ENCODE data around the gene AKAP6. TPM values are rescaled to one million over a fixed set of nuclear protein-coding genes. Genes with fewer than 3 reads are reported as not detected.

AKAP6 gene
- total and polyA plus RNA-seq, 5 donors, result 15.8 to 138 (median 115) TPM

DNA sequence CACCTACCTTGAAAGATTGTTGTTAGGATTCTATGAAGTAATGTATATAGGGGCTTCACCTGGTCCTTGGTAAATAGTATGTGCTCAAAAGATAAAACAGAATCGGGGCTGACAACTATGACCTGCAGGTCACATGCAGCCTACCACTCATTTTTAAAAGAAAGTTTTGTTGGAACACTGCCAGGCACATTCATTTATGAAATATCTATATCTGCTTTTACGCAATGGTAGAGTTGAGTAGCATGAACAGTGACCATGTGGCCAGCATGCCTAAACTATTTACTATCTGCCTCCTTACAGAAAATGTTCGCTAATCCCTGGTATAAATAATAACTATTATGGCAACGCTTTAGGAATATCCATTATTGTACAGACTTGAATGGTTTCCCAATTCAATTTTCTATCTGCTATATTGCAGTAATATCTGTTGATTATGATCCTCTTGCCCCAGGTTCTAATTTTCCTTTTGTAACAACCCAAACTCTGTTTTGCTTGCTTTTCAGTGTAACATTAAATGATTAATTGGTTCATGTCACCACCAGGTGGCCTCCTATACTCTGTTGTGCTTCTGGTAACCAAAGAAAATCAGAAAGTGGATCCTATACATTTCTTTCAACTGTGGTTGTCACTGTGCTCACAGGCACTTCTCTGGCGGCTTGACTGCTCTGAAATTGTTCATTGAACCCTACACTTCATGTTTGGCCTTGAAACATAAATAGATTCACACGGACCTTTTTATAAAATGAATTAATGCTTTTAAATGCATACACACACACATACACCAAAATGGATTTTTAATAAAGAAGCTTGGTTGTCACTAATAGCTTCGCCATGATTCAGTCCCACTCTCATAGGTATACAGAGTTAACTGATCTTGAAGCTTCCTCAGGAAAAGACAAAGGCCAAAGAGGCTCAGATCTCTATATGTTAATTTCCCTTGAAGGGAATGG lies 381.9 kb downstream of the AKAP6 start:
- Histone ChIP-seq H3K4me3 (ENCODE audit: low read length) (peak overlapping the region; percentile 40), H3K9me3 (ENCODE audit: control insufficient read depth, low read length) (no peaks in the 10 kb centered on the region), H3K27ac (ENCODE audit: low read length) (no peak overlapping the region), H3K4me1 (ENCODE audit: control insufficient read depth, insufficient read depth, low read length) (peaks cover 2% of the 10 kb centered on the region), H3K27me3 (ENCODE audit: control insufficient read depth, insufficient read depth) (no peaks in the 10 kb centered on the region)
- intact Hi-C loops (cut with DNase I), result loop anchor here in 2 of 4 donors (5.0 to 10.0 kb wide), 2 partner anchors 116 to 136 kb away; no protein-coding TSS in a partner anchor
- peak in 1 of 2 donors; percentile 53 for ATAC-seq
- DNase-seq, result no peak
- WGBS, result 41% methylated on average over 7 of the region's 7 CpGs

DNA sequence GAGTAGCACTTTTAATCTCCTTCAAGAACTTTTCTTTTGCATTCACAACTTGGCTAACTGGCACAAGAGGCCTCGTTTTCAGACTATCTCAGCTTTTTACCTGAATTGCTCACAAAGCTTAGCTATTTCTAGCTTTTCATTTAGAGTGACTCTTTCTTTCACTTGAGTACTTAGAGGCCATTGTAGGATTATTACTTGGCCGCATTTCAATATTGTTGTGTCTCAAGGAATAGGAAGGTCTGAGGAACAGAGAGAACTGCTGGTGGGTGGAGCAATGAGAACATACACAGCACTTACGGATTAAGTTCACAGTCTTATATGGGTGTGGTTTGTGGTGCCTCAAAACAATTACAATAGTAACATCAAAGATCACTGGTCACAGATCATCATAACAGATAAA lies 384.8 kb downstream of the AKAP6 start:
- peaks cover 2% of the 10 kb centered on the region for H3K4me1 ChIP-seq (ENCODE audit: control insufficient read depth, insufficient read depth, low read length)
- 73% methylated on average over 3 of the region's 3 CpGs for WGBS
- H3K9me3 ChIP-seq (ENCODE audit: control insufficient read depth, low read length), result no peaks in the 10 kb centered on the region
- intact Hi-C loops (cut with DNase I), result loop anchor here in 2 of 4 donors (5.0 to 10.0 kb wide), 2 partner anchors 113 to 139 kb away; no protein-coding TSS in a partner anchor
- no peaks in the 10 kb centered on the region for H3K27me3 ChIP-seq (ENCODE audit: control insufficient read depth, insufficient read depth)
- DNase-seq (no peak), ATAC-seq (no peak)
- H3K27ac ChIP-seq (ENCODE audit: low read length), result no peak overlapping the region
- no peak overlapping the region for H3K4me3 ChIP-seq (ENCODE audit: low read length)

DNA sequence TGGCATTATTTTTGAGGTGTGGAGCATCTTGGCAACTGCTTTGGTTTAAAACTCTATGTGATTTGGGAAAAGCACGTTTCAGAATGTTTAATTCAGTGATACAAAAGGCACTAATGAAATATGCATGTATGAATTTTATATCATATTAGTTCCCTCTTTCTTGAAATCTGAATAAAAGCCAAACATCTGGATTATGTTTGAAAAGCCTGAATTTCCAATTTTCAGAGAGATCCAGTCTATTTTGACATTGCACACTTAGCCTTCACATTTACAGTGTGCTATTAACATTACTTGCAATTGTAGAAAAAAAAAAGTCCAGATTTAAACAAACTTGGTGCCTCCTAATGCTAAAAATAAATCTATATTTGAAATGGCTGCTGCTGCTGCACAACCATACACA lies 390.5 kb downstream of the AKAP6 start:
- H3K27ac ChIP-seq (ENCODE audit: low read length), result no peak overlapping the region
- no peak overlapping the region for H3K4me3 ChIP-seq (ENCODE audit: low read length)
- WGBS, result 62% methylated on average over 1 of the region's 1 CpG
- ATAC-seq (no peak), DNase-seq (no peak)
- H3K9me3 ChIP-seq (ENCODE audit: control insufficient read depth, low read length), result no peaks in the 10 kb centered on the region
- H3K4me1 ChIP-seq (ENCODE audit: control insufficient read depth, insufficient read depth, low read length), result no peaks in the 10 kb centered on the region
- intact Hi-C loops (cut with DNase I), result loop anchor here in 1 of 4 donors (10.0 kb wide), 1 partner anchor 145 kb away; no protein-coding TSS in a partner anchor
- H3K27me3 ChIP-seq (ENCODE audit: control insufficient read depth, insufficient read depth), result no peaks in the 10 kb centered on the region

DNA sequence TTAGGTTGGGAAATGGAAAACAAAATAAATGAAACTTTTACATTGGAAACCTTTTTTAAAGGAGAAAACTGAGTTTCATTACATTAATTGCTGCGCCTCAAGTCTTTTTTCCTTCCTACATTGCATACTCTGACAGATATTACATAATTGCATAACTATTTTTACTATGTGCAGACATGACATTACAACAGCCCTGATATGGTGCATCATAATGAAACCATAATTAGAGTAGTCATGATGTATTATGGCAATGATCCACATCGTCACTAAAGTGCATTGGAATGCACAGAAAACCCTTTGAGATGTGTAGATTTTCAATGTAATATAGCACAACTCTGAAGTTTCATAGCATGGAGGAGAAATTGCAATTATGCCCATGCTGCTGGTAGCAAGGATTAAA lies 391.8 kb downstream of the AKAP6 start:
- intact Hi-C loops (cut with DNase I), result loop anchor here in 1 of 4 donors (10.0 kb wide), 1 partner anchor 104 kb away; no protein-coding TSS in a partner anchor
- no peak overlapping the region for H3K27ac ChIP-seq (ENCODE audit: low read length)
- WGBS, result 65% methylated on average over 2 of the region's 2 CpGs
- H3K27me3 ChIP-seq (ENCODE audit: control insufficient read depth, insufficient read depth), result no peaks in the 10 kb centered on the region
- H3K9me3 ChIP-seq (ENCODE audit: control insufficient read depth, low read length), result no peaks in the 10 kb centered on the region
- DNase-seq, result no peak
- H3K4me3 ChIP-seq (ENCODE audit: low read length), result no peak overlapping the region
- H3K4me1 ChIP-seq (ENCODE audit: control insufficient read depth, insufficient read depth, low read length), result no peaks in the 10 kb centered on the region
- ATAC-seq, result no peak

DNA sequence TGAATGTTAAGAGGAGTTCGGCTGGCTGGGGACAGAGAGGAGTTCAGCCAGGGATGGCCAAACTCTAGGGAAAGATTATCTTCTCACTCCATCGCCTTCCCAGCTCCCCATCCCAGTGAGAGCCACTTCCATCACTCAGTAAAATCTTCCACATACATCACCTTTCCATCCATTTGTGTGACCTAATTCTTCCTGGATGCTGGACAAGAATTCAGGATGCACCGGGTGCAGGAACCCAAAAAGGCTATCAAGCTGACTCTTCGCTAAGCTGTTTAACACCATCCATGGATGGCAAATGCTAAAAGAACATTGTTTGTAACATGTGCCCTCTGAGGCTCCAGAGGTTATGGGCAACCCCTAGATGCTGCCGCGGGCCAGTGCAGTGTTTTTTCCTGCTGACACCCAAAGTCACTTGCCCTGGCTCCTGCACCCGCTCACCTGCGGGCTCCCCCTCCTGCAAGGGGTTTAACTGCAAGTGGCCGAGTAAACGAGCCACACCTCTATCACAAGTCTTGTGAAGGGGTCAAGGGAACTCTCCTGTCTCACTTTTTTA lies 393.6 kb downstream of the AKAP6 start:
- DNase-seq (no peak), ATAC-seq (peak; percentile 41 to 48)
- intact Hi-C loops (cut with DNase I), result loop anchor here in 1 of 4 donors (10.0 kb wide), 1 partner anchor 102 kb away; no protein-coding TSS in a partner anchor
- 75% methylated on average over 10 of the region's 10 CpGs for WGBS
- H3K4me1 ChIP-seq (ENCODE audit: control insufficient read depth, insufficient read depth, low read length), result no peaks in the 10 kb centered on the region
- no peak overlapping the region for H3K4me3 ChIP-seq (ENCODE audit: low read length)
- no peaks in the 10 kb centered on the region for H3K9me3 ChIP-seq (ENCODE audit: control insufficient read depth, low read length)
- no peak overlapping the region for H3K27ac ChIP-seq (ENCODE audit: low read length)
- H3K27me3 ChIP-seq (ENCODE audit: control insufficient read depth, insufficient read depth), result no peaks in the 10 kb centered on the region

DNA sequence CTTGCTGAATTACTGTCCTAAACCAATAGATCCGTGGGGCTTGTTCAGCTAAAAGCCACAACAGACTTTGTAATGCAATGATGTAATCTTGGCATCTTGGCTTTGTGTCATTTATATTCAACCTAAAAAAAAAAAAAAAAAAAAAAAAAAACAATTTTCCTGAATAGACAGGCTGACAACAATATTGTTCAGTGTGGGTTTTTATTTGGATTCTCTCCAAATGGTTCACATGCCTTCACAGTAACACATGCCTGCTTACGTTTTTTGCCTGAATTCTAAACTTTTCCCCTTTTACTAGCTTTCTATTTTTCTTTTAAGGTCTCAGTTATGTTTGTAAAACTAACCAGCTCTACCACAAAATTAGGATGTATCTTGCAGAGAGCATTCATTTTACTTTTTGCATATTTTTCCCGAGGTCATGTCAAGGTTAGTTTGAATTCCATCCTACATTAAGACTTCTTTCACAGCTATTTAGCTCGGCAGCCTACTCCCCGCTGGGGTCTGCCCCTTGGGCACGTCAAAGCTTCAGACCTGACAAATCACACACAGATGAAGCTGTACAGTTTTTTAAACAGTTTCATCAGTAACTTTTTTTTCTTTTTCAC lies 395.9 kb downstream of the AKAP6 start:
- Histone ChIP-seq H3K4me1 (ENCODE audit: control insufficient read depth, insufficient read depth, low read length) (no peaks in the 10 kb centered on the region), H3K4me3 (ENCODE audit: low read length) (peak overlapping the region; percentile 25), H3K27me3 (ENCODE audit: control insufficient read depth, insufficient read depth) (no peaks in the 10 kb centered on the region), H3K9me3 (ENCODE audit: control insufficient read depth, low read length) (no peaks in the 10 kb centered on the region), H3K27ac (ENCODE audit: low read length) (no peak overlapping the region)
- intact Hi-C loops (cut with DNase I), result loop anchor here in 1 of 4 donors (10.0 kb wide), 1 partner anchor 100 kb away; no protein-coding TSS in a partner anchor
- WGBS, result 15% methylated on average over 6 of the region's 6 CpGs
- DNase-seq, result peak in 2 of 3 donors; percentile 12 to 50
- ATAC-seq, result no peak

DNA sequence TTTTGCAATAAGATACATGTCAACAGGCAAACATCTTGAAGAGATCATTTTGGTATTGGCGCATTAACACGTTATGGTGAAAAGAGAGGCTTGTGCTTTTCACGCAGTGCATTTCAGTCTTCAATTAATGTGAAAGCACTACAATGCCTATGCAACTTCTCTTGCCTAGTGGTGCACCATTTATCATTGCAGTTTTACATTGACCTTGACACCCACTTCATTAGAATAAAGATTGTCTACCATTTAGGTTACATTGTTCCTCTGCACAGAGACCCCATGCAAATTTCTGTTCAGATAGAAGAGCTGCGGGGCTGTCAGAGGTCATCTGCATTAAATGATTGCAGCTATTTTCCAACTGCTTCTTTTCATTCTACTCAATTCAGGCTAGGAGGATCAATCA lies 397.4 kb downstream of the AKAP6 start:
- Histone ChIP-seq H3K9me3 (ENCODE audit: control insufficient read depth, low read length) (no peaks in the 10 kb centered on the region), H3K27ac (ENCODE audit: low read length) (no peak overlapping the region), H3K4me3 (ENCODE audit: low read length) (no peak overlapping the region), H3K27me3 (ENCODE audit: control insufficient read depth, insufficient read depth) (no peaks in the 10 kb centered on the region), H3K4me1 (ENCODE audit: control insufficient read depth, insufficient read depth, low read length) (no peaks in the 10 kb centered on the region)
- 87% methylated on average over 4 of the region's 4 CpGs for WGBS
- DNase-seq, result no peak
- ATAC-seq, result no peak
- intact Hi-C loops (cut with DNase I), result loop anchor here in 1 of 4 donors (10.0 kb wide), 1 partner anchor 98 kb away; no protein-coding TSS in a partner anchor

DNA sequence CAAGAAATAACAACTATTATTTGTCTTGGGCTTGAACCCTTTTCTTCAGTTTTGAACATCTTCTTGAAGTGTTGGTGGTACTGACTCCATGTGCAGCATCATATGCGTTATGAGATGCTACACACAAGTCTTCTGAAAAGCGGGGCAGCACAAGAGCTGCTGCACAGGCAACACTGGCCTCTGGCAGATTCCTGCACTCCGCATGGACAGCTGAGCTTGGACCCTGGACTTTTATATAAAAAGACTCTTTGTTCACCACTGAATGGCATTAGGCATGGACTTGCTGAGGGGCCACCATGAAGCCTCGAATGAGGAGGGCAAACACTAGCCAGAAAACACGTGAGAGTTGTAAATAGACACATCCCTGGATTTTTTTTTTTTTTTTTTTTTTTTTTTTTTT lies 398.7 kb downstream of the AKAP6 start:
- no peaks in the 10 kb centered on the region for H3K27me3 ChIP-seq (ENCODE audit: control insufficient read depth, insufficient read depth)
- DNase-seq, result no peak
- no peak overlapping the region for H3K27ac ChIP-seq (ENCODE audit: low read length)
- ATAC-seq, result no peak
- intact Hi-C loops (cut with DNase I), result loop anchor here in 1 of 4 donors (10.0 kb wide), 1 partner anchor 97 kb away; no protein-coding TSS in a partner anchor
- 87% methylated on average over 5 of the region's 5 CpGs for WGBS
- no peaks in the 10 kb centered on the region for H3K9me3 ChIP-seq (ENCODE audit: control insufficient read depth, low read length)
- no peaks in the 10 kb centered on the region for H3K4me1 ChIP-seq (ENCODE audit: control insufficient read depth, insufficient read depth, low read length)
- H3K4me3 ChIP-seq (ENCODE audit: low read length), result no peak overlapping the region

DNA sequence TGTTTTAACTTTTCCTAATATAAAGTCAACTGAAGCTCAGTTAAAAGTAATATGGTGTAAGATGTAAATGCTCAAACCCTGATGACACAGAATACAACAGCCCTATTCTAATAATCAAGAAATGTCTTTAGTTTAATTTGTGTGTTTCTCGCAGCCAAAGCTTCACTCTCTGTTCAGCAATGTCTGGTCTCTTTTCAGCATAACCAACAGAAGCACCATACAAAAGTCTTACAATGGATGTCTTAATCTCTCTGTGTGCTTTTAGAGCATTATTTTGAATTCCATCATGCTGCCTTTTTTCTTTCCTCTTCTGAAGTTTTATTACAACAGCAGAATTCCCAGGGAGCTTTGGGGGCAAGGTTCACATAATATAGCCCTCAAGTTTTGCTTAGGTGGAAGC lies 399.4 kb downstream of the AKAP6 start:
- 88% methylated on average over 1 of the region's 1 CpG for whole genome bisulfite sequencing
- Histone ChIP-seq H3K9me3 (ENCODE audit: control insufficient read depth, low read length) (no peaks in the 10 kb centered on the region), H3K27me3 (ENCODE audit: control insufficient read depth, insufficient read depth) (no peaks in the 10 kb centered on the region), H3K27ac (ENCODE audit: low read length) (no peak overlapping the region), H3K4me1 (ENCODE audit: control insufficient read depth, insufficient read depth, low read length) (no peaks in the 10 kb centered on the region), H3K4me3 (ENCODE audit: low read length) (no peak overlapping the region)
- intact Hi-C loops (cut with DNase I), result loop anchor here in 1 of 4 donors (10.0 kb wide), 1 partner anchor 96 kb away; no protein-coding TSS in a partner anchor
- DNase-seq (no peak), ATAC-seq (no peak)

DNA sequence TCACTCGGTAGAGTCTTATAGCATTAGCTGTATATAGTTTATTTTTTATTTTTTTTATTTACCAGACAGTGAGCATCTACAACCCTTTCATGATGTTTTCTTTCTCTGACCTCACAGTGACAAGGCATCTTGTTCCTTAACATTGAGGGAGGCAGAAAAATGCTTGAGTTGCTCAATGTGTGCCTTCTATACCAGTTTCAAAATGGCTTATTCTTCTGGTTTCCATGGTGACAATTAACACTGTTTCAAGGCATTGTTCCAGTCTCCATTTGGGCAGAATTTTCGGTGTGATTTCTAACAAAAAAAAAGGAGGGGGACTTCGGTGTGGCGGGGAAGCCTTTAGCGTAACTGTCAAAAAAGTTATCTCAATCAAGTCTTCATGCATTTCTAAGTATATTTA lies 399.9 kb downstream of the AKAP6 start:
- no peaks in the 10 kb centered on the region for H3K9me3 ChIP-seq (ENCODE audit: control insufficient read depth, low read length)
- intact Hi-C loops (cut with DNase I), result loop anchor here in 1 of 4 donors (10.0 kb wide), 1 partner anchor 96 kb away; no protein-coding TSS in a partner anchor
- no peak overlapping the region for H3K27ac ChIP-seq (ENCODE audit: low read length)
- no peak overlapping the region for H3K4me3 ChIP-seq (ENCODE audit: low read length)
- no peaks in the 10 kb centered on the region for H3K4me1 ChIP-seq (ENCODE audit: control insufficient read depth, insufficient read depth, low read length)
- H3K27me3 ChIP-seq (ENCODE audit: control insufficient read depth, insufficient read depth), result no peaks in the 10 kb centered on the region
- 85% methylated on average over 5 of the region's 5 CpGs for WGBS
- ATAC-seq (no peak), DNase-seq (no peak)

Data from right cardiac atrium (tissue), 5 donors.